B cell (primary cell): ENCODE measurements around the gene CD151. TPM values are rescaled to one million over a fixed set of nuclear protein-coding genes. Genes with fewer than 3 reads are reported as not detected.

Experiments
- ATAC-seq: fragments of 200-7000 bp; cut with Tn5 transposase; one replicate; pipeline ENCODE4 v1.10.0; 2021; ENCODE audit warnings: low read depth, mild to moderate bottlenecking, moderate number of reproducible peaks, moderate library complexity
- CTCF ChIA-PET: fragments of 350-600 bp; sonication (Branson Sonifier 250); formaldehyde crosslinking; loops from one replicate; lab custom pipeline; 2021; ENCODE audit warnings: antibody characterized with exemption, inconsistent platforms; lab: Charles Lee
- POLR2A ChIA-PET: fragments of 350-600 bp; sonication (Branson Sonifier 250); formaldehyde crosslinking; loops from one replicate; lab custom pipeline; 2021; ENCODE audit warnings: antibody characterized with exemption; lab: Charles Lee
- DNase-seq: peaks from one replicate; pipeline ENCODE4 v3.0.0; 2013
- H2AFZ ChIP-seq: 2 replicates; pipeline ENCODE4 v1.6.1; 2012; ENCODE audit warnings: mild to moderate bottlenecking, low read depth, low read length; ENCODE audit not compliant: insufficient read depth, poor library complexity, severe bottlenecking
- H3K27ac ChIP-seq, 2 donors: 1 replicate in 1 of 2; 2 replicates in 1 of 2; pipeline ENCODE4 v1.5.1; 2012 to 2013; ENCODE audit warnings: low read length in 2 of 2, mild to moderate bottlenecking in 2 of 2, moderate library complexity in 1 of 2
- H3K27me3 ChIP-seq, 4 experiments: fragments of 200-600 bp in 1 of 4; sonication (generic) in 1 of 4; replicated peaks in 1 of 4; 1 replicate in 2 of 4; 2 replicates in 2 of 4; pipeline versions ENCODE4 v1.6.1 to v1.7.0; 2013 to 2016; ENCODE audit warnings: low read length in 3 of 4, mild to moderate bottlenecking in 2 of 4, mixed read lengths in 1 of 4, moderate library complexity in 1 of 4; ENCODE audit not compliant: insufficient read depth in 4 of 4, control insufficient read depth in 3 of 4; ENCODE audit errors: control extremely low read depth in 1 of 4
- H3K36me3 ChIP-seq, 2 experiments: replicated peaks in 1 of 2; 1 replicate in 1 of 2; 2 replicates in 1 of 2; pipeline versions ENCODE4 v1.6.1 to v1.7.1; 2013; ENCODE audit warnings: low read length in 1 of 2; ENCODE audit not compliant: insufficient read depth in 2 of 2, control insufficient read depth in 1 of 2; ENCODE audit errors: control extremely low read depth in 1 of 2, extremely low read depth in 1 of 2
- H3K4me1 ChIP-seq, 2 donors: fragments of 200-600 bp in 1 of 2; sonication (generic) in 1 of 2; 1 replicate in 1 of 2; 2 replicates in 1 of 2; pipeline versions ENCODE4 v1.5.1 to v1.6.1; 2013 to 2017; ENCODE audit warnings: low read length in 2 of 2; ENCODE audit not compliant: control insufficient read depth in 2 of 2, insufficient read depth in 2 of 2
- H3K4me2 ChIP-seq: replicated peaks from 2 replicates; pipeline ENCODE3; 2012; ENCODE audit warnings: mild to moderate bottlenecking, low read depth, low read length; ENCODE audit not compliant: poor library complexity, severe bottlenecking
- H3K4me3 ChIP-seq, 5 experiments: fragments of 200-600 bp in 1 of 5; sonication (generic) in 1 of 5; 1 replicate in 3 of 5; 2 replicates in 2 of 5; pipeline versions ENCODE4 v1.5.1 to v1.7.0; 2011 to 2016; ENCODE audit warnings: low read length in 4 of 5, mild to moderate bottlenecking in 4 of 5, low read depth in 2 of 5, control low read depth in 1 of 5, moderate library complexity in 1 of 5; ENCODE audit not compliant: insufficient read depth in 1 of 5; ENCODE audit errors: control extremely low read depth in 1 of 5, extremely low read depth in 1 of 5
- H3K79me2 ChIP-seq: fragments of 200-600 bp; sonication (generic); one replicate; pipeline ENCODE4 v1.6.0; 2016; ENCODE audit warnings: low read length; ENCODE audit not compliant: control insufficient read depth, insufficient read depth
- H3K9ac ChIP-seq: fragments of 200-600 bp; sonication (generic); 2 replicates; pipeline ENCODE4 v1.6.1; 2017; ENCODE audit warnings: mild to moderate bottlenecking, low read length, moderate library complexity
- H3K9me3 ChIP-seq, 3 donors: one replicate each; pipeline versions ENCODE4 v1.6.1 to v1.7.1; 2013; ENCODE audit warnings: low read length in 2 of 3; ENCODE audit not compliant: control insufficient read depth in 2 of 3, insufficient read depth in 1 of 3; ENCODE audit errors: control extremely low read depth in 1 of 3
- H4K20me1 ChIP-seq: 2 replicates; pipeline ENCODE4 v1.6.0; 2012; ENCODE audit warnings: mild to moderate bottlenecking, low read length; ENCODE audit not compliant: insufficient read depth, control insufficient read depth, poor library complexity, severe bottlenecking
- H3K27ac Mint-ChIP-seq: one replicate; pipeline ENCODE4 v1.8.0; 2021; ENCODE audit warnings: mixed read lengths
- H3K27me3 Mint-ChIP-seq: one replicate; pipeline ENCODE4 v1.8.0; 2021; ENCODE audit warnings: mixed read lengths
- H3K4me1 Mint-ChIP-seq: one replicate; pipeline ENCODE4 v1.8.0; 2021; ENCODE audit warnings: mixed read lengths
- H3K4me3 Mint-ChIP-seq: one replicate; pipeline ENCODE4 v1.8.0; 2021; ENCODE audit warnings: mixed read lengths
- H3K9me3 Mint-ChIP-seq: one replicate; pipeline ENCODE4 v1.8.0; 2022; ENCODE audit warnings: mixed read lengths; ENCODE audit not compliant: insufficient read depth
- CTCF ChIP-seq: fragments of 200-600 bp; IDR thresholded peaks from one replicate; pipeline ENCODE4 v1.8.0; 2022; ENCODE audit warnings: antibody characterized with exemption, mild to moderate bottlenecking
- EZH2 ChIP-seq: IDR thresholded peaks from 2 replicates; pipeline ENCODE4 v1.6.1; 2012; ENCODE audit warnings: borderline replicate concordance, low read depth, mild to moderate bottlenecking, moderate library complexity, low read length; ENCODE audit not compliant: insufficient read depth, poor library complexity, severe bottlenecking
- WGBS: methylation state at CpG from one replicate; pipeline ENCODE4 v1.1.5; 2013; ENCODE audit warnings: missing lambda C conversion rate; ENCODE audit not compliant: insufficient coverage; 5-methylcytosine and 5-hydroxymethylcytosine counted together
- intact Hi-C: fragments of 100-400 bp; cut with micrococcal nuclease; formaldehyde crosslinking; loops from one replicate; pipeline ENCODE4 v1.10.0; 2022
- polyA plus RNA-seq: library from polyadenylated mRNA; depleted of rRNA; stranded (reverse); fragments of >200 nt; gene quantifications from 2 replicates; pipeline ENCODE4 v1.2.3, GENCODE V29; 2012
- total RNA-seq, 2 donors: library from RNA; stranded (reverse); fragments of 120-200 nt in 1 of 2; gene quantifications; 1 replicate in 1 of 2; 2 replicates in 1 of 2; pipeline versions ENCODE4 v1.2.3 to v1.2.4, GENCODE V29; 2013 to 2022

Gene CD151
- total and polyA plus RNA-seq, 2 donors (not counting 1 experiment from before 2014, with no cell fraction given): 24.4 to 25.5 TPM

- no peak overlapping the region for H3K4me3 Mint-ChIP-seq
- POLR2A ChIA-PET: no interaction called here
Observed at GRCh38 chr11:813072-813455, 19.7 kb upstream of the CD151 start.

More at GRCh38 chr11:813072-813455, 19.7 kb upstream of the CD151 start:
- Histone ChIP-seq H3K9me3 (no peaks in the 10 kb centered on the region), H3K9ac (no peak overlapping the region), H3K4me1 (peaks cover 21 to 26% of the 10 kb centered on the region in 2 donors), H3K27me3 (no peaks in the 10 kb centered on the region), H3K79me2 (peaks cover 24% of the 10 kb centered on the region), H3K27ac (no peak overlapping the region), H3K36me3 (peaks cover 2 to 24% of the 10 kb centered on the region in 2 experiments), H3K4me2 (no peak overlapping the region), H3K4me3 (no peak overlapping the region), H4K20me1 (peaks cover 36% of the 10 kb centered on the region), H2AFZ (no peak overlapping the region)
- H3K4me1 Mint-ChIP-seq: peaks cover 32% of the 10 kb centered on the region
- ATAC-seq (no peak), DNase-seq (no peak)
- H3K27ac Mint-ChIP-seq: no peak overlapping the region
- no peaks in the 10 kb centered on the region for H3K9me3 Mint-ChIP-seq
- no peaks in the 10 kb centered on the region for H3K27me3 Mint-ChIP-seq
- WGBS: 95% methylated on average over 5 of the region's 6 CpGs
- intact Hi-C loops: no loop called here
- CTCF ChIA-PET: no interaction called here
- no peak for TF ChIP-seq EZH2
- no peak for TF ChIP-seq CTCF
